HG02981 (cell line): ENCODE results near the gene RPL29.

ENCODE experiments used
- ATAC-seq: cut with Tn5 transposase; IDR thresholded peaks from one replicate; pipeline ENCODE4 v1.9.1; 2021; ENCODE audit warnings: mild to moderate bottlenecking, moderate library complexity; ENCODE audit not compliant: unreplicated experiment

Gene RPL29

GRCh38 chr3:51966016-51966415, 29.7 kb downstream of the RPL29 start:
- no peak for ATAC-seq

- ATAC-seq = no peak
These were observed 31.2 kb downstream of the RPL29 start for GRCh38 chr3:51964521-51964920.

- no peak for ATAC-seq
These were observed 31.7 kb downstream of the RPL29 start for GRCh38 chr3:51963951-51964451.

GRCh38 chr3:51962854-51963530, 32.7 kb downstream of the RPL29 start:
- ATAC-seq = no peak

GRCh38 chr3:51961602-51962569, 33.8 kb downstream of the RPL29 start:
- ATAC-seq = no peak

- ATAC-seq = no peak
These were observed 34.7 kb downstream of the RPL29 start for GRCh38 chr3:51961011-51961410.

- no peak for ATAC-seq
These were observed 35.3 kb downstream of the RPL29 start for GRCh38 chr3:51960386-51960785.

- ATAC-seq = no peak
These were observed 36.0 kb downstream of the RPL29 start for GRCh38 chr3:51959651-51960050.

GRCh38 chr3:51958603-51959521, 36.8 kb downstream of the RPL29 start:
- no peak for ATAC-seq

- ATAC-seq = no peak
These were observed 38.0 kb downstream of the RPL29 start for GRCh38 chr3:51957520-51958205.

- ATAC-seq = no peak
These were observed 39.6 kb downstream of the RPL29 start for GRCh38 chr3:51955893-51956770.

GRCh38 chr3:51955175-51955892, 40.4 kb downstream of the RPL29 start, which contains the start of gene GPR62:
Gene GPR62 (plus strand): TSS chr3:51955381. CDS start chr3:51955653, 272 bp downstream.
- ATAC-seq = no peak

- ATAC-seq = no peak
These were observed 41.0 kb downstream of the RPL29 start for GRCh38 chr3:51954713-51955112.

GRCh38 chr3:51954105-51954504, 41.6 kb downstream of the RPL29 start:
- ATAC-seq = no peak

- ATAC-seq = no peak
These were observed 42.2 kb downstream of the RPL29 start for GRCh38 chr3:51953445-51953844.

GRCh38 chr3:51950899-51951298, 44.8 kb downstream of the RPL29 start:
- ATAC-seq = no peak

GRCh38 chr3:51949121-51949520, 46.6 kb downstream of the RPL29 start:
- ATAC-seq = no peak

- no peak for ATAC-seq
These were observed 47.6 kb downstream of the RPL29 start for GRCh38 chr3:51948016-51948580.
